Breast epithelium (tissue), 4 donors: ENCODE data around the gene PTPN1. TPM values are rescaled to one million over a fixed set of nuclear protein-coding genes. Genes with fewer than 3 reads are reported as not detected.

Source experiments
- DNase-seq, 2 donors: peaks; one replicate each; pipeline ENCODE4 v3.0.0-alpha.2; 2019; ENCODE audit warnings: low spot score in 2 of 2
- H3K27ac ChIP-seq, 2 donors: fragments of 200-600 bp; sonication (generic) in 1 of 2; one replicate each; pipeline ENCODE4 v1.5.1; 2016 to 2019; ENCODE audit warnings: mild to moderate bottlenecking in 1 of 2
- H3K27me3 ChIP-seq, 2 donors: fragments of 200-600 bp; sonication (generic) in 1 of 2; one replicate each; pipeline versions ENCODE4 v1.5.1 to v1.6.0; 2017 to 2019; ENCODE audit warnings: control low read depth in 1 of 2, mild to moderate bottlenecking in 1 of 2
- H3K36me3 ChIP-seq: fragments of 200-600 bp; one replicate; pipeline ENCODE4 v1.5.1; 2019
- H3K4me1 ChIP-seq, 2 donors: fragments of 200-600 bp; sonication (generic); one replicate each; pipeline ENCODE4 v1.5.1; 2016 to 2019; ENCODE audit warnings: control low read depth in 1 of 2
- H3K4me3 ChIP-seq, 3 donors: fragments of 200-600 bp; sonication (generic); 1 replicate in 2 of 3; 2 replicates in 1 of 3; pipeline ENCODE4 v1.5.1; 2016 to 2019; ENCODE audit warnings: mild to moderate bottlenecking in 3 of 3, moderate library complexity in 2 of 3
- H3K9me3 ChIP-seq, 2 donors: fragments of 200-600 bp; sonication (generic) in 1 of 2; one replicate each; pipeline ENCODE4 v1.5.1; 2016 to 2019; ENCODE audit warnings: control low read depth in 1 of 2
- POLR2A ChIP-seq: fragments of 450-650 bp; IDR thresholded peaks from one replicate; pipeline ENCODE4 v1.6.1; 2016; ENCODE audit warnings: antibody characterized with exemption, mild to moderate bottlenecking, moderate library complexity
- POLR2AphosphoS5 ChIP-seq, 3 donors: sonication (generic); formaldehyde crosslinking; IDR thresholded peaks; one replicate each; pipeline ENCODE4 v1.6.1; 2017; ENCODE audit warnings: antibody characterized with exemption in 3 of 3
- intact Hi-C: fragments of 100-400 bp; cut with DNase I; formaldehyde crosslinking; loops from one replicate; pipeline ENCODE4 v1.15.1; 2023; ENCODE audit warnings: low total_unique reads
- total RNA-seq, 3 donors: library from RNA; depleted of rRNA; stranded (reverse); fragments of >200 nt; gene quantifications; one replicate each; pipeline ENCODE4 v1.1.0, GENCODE V29; 2016
- TF ChIP-seq, protein P1 (sequence below), 3 donors: fragments of 450-650 bp; IDR thresholded peaks; one replicate each; pipeline ENCODE4 v1.5.1; 2016 to 2017; ENCODE audit warnings: antibody characterized with exemption in 3 of 3, mild to moderate bottlenecking in 3 of 3, moderate library complexity in 3 of 3

The PTPN1 gene
- total RNA-seq, 3 donors from 2014 or later: 23.8 to 29.2 (median 28.5) TPM

GRCh38 chr20:50528129-50528528, 17.9 kb downstream of the PTPN1 start:
- no peaks in the 10 kb centered on the region for H3K4me1 ChIP-seq
- no peaks in the 10 kb centered on the region for H3K36me3 ChIP-seq
- intact Hi-C loops: no loop called here
- H3K27me3 ChIP-seq: no peaks in the 10 kb centered on the region
- no peak overlapping the region for H3K27ac ChIP-seq
- no peak overlapping the region for H3K4me3 ChIP-seq
- H3K9me3 ChIP-seq: no peaks in the 10 kb centered on the region
- TF ChIP-seq POLR2A: no peak
- TF ChIP-seq, protein P1, sequence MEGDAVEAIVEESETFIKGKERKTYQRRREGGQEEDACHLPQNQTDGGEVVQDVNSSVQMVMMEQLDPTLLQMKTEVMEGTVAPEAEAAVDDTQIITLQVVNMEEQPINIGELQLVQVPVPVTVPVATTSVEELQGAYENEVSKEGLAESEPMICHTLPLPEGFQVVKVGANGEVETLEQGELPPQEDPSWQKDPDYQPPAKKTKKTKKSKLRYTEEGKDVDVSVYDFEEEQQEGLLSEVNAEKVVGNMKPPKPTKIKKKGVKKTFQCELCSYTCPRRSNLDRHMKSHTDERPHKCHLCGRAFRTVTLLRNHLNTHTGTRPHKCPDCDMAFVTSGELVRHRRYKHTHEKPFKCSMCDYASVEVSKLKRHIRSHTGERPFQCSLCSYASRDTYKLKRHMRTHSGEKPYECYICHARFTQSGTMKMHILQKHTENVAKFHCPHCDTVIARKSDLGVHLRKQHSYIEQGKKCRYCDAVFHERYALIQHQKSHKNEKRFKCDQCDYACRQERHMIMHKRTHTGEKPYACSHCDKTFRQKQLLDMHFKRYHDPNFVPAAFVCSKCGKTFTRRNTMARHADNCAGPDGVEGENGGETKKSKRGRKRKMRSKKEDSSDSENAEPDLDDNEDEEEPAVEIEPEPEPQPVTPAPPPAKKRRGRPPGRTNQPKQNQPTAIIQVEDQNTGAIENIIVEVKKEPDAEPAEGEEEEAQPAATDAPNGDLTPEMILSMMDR (IDR thresholded peaks at IDR 0.05): no peak
- no peak for TF ChIP-seq POLR2AphosphoS5 (IDR thresholded peaks at IDR 0.05)
- DNase-seq: no peak

DNA sequence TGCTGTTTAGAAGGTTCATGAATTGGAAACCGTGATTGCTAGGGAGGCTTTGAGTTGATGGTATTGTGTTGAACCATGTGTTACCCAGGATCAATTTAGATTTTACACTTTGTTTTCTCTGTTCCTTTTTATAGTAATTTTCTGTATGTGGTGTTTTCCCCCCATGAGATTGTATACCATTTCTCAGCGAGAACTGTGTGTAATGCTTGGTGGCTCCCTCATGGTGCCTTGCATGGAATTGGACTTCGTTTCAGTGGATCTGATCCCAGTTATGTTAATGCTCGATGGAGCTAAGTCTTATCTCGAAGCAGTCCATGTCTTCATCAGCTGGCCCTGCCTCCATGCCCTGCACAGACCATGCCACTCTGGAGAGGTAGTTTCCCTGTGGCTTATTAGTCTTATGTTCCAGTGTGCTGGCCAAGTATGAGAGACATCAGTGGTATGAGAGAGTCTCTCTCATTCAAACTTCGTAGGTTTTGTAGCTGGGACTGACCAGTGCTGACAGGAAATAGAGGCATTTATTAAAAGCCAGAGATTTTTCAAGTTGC, 18.7 kb downstream of the PTPN1 start:
- Histone ChIP-seq H3K4me3 (no peak overlapping the region), H3K4me1 (no peaks in the 10 kb centered on the region), H3K27me3 (no peaks in the 10 kb centered on the region), H3K9me3 (no peaks in the 10 kb centered on the region), H3K27ac (no peak overlapping the region), H3K36me3 (no peaks in the 10 kb centered on the region)
- no peak for DNase-seq
- no peak for TF ChIP-seq POLR2AphosphoS5 (IDR thresholded peaks at IDR 0.05)
- TF ChIP-seq, protein P1 (IDR thresholded peaks at IDR 0.05): no peak
- no peak for TF ChIP-seq POLR2A
- intact Hi-C loops: no loop called here

DNA sequence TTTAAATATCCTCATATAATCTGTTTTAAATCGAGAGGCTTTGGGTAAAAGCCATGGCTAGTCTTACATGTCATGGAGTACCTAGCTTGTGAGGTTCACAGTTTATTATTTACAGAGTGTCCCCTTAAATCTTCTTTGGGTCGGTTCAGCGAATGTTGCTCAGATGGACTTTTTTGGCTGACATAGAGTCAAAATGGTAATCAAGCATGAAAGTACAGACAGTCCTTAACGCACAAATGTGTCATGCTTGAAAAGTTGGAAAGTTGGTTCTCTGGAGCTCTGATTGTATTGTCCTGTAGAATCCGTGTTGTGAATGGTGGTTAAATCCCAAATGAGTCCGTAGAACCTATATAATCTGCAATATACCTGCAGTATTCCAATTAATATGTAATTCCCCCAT, 22.0 kb downstream of the PTPN1 start:
- Histone ChIP-seq H3K27me3 (no peaks in the 10 kb centered on the region), H3K27ac (no peak overlapping the region), H3K4me3 (no peak overlapping the region), H3K4me1 (no peaks in the 10 kb centered on the region), H3K36me3 (no peaks in the 10 kb centered on the region), H3K9me3 (no peaks in the 10 kb centered on the region)
- no peak for DNase-seq
- TF ChIP-seq POLR2A: no peak
- no peak for TF ChIP-seq POLR2AphosphoS5 (IDR thresholded peaks at IDR 0.05)
- TF ChIP-seq, protein P1 (IDR thresholded peaks at IDR 0.05): no peak
- intact Hi-C loops: no loop called here

- Histone ChIP-seq H3K9me3 (no peaks in the 10 kb centered on the region), H3K4me3 (no peak overlapping the region), H3K27me3 (no peaks in the 10 kb centered on the region), H3K27ac (no peak overlapping the region), H3K36me3 (no peaks in the 10 kb centered on the region), H3K4me1 (peaks cover 0 to 4% of the 10 kb centered on the region in 2 donors)
- no peak for DNase-seq
- intact Hi-C loops: no loop called here
- TF ChIP-seq POLR2AphosphoS5 (IDR thresholded peaks at IDR 0.05) (no peak), POLR2A (no peak)
- TF ChIP-seq, protein P1 (IDR thresholded peaks at IDR 0.05): no peak
Measured at GRCh38 chr20:50533061-50533460, 22.9 kb downstream of the PTPN1 start.

- no peaks in the 10 kb centered on the region for H3K27me3 ChIP-seq
- intact Hi-C loops: no loop called here
- TF ChIP-seq POLR2AphosphoS5 (IDR thresholded peaks at IDR 0.05) (no peak), POLR2A (no peak)
- no peak overlapping the region for H3K27ac ChIP-seq
- DNase-seq: no peak
- no peaks in the 10 kb centered on the region for H3K9me3 ChIP-seq
- H3K36me3 ChIP-seq: no peaks in the 10 kb centered on the region
- no peak overlapping the region for H3K4me3 ChIP-seq
- H3K4me1 ChIP-seq: peaks cover 0 to 4% of the 10 kb centered on the region in 2 donors
Measured at GRCh38 chr20:50533464-50533863, 23.3 kb downstream of the PTPN1 start.

DNA sequence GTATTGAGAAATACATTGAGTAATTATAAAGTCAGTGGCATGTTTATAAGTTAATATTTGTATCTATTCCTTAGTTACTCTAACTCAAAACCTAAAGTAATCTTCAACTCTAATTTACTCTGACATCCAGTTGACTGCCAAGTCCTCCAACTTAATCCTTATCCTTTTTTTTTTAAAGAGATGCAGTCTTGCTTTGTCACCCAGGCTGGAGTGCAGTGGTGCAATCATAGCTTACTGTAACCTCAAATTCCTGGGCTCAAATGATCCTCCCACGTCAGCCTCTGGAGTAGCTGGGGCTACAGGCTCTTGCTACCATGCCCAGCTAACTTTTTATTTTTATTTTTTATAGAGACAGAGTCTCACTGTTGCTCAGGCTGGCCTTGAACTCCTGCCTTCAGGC, 24.4 kb downstream of the PTPN1 start:
- H3K4me1 ChIP-seq: peaks cover 0 to 4% of the 10 kb centered on the region in 2 donors
- no peak for DNase-seq
- no peaks in the 10 kb centered on the region for H3K27me3 ChIP-seq
- no peaks in the 10 kb centered on the region for H3K36me3 ChIP-seq
- intact Hi-C loops: no loop called here
- no peak overlapping the region for H3K27ac ChIP-seq
- no peak overlapping the region for H3K4me3 ChIP-seq
- TF ChIP-seq POLR2A (no peak), POLR2AphosphoS5 (IDR thresholded peaks at IDR 0.05) (no peak)
- TF ChIP-seq, protein P1 (IDR thresholded peaks at IDR 0.05): no peak
- no peaks in the 10 kb centered on the region for H3K9me3 ChIP-seq
